Measurements from ENCODE around the gene ANKRD24.
"Not testable (repeated sequence)": the region's sequence is repeated elsewhere in the genome, so short reads cannot be mapped to it uniquely, and the experiment has no call there.

ANKRD24 gene

GRCh38 chr19:4154571-4155312 lies 27.7 kb upstream of the ANKRD24 start:
- POLR2A ChIA-PET, result no interaction called here
- H3K4me3 ChIP-seq (ENCODE audit: low read depth, low read length), result no peak overlapping the region
- CTCF ChIA-PET, result interaction anchor here (0.7 to 3.3 kb wide), 2 partner anchors 15 to 52 kb away, joined by 4 to 34 read pairs; no protein-coding TSS in a partner anchor
- no peak for TF ChIP-seq CTCF (IDR thresholded peaks at IDR 0.05; ENCODE audit: insufficient read depth, low read length, missing control alignments)
- no peak for DNase-seq (ENCODE audit: low read depth, low spot score)

GRCh38 chr19:4157164-4157563 lies 25.3 kb upstream of the ANKRD24 start:
- POLR2A ChIA-PET, result no interaction called here
- DNase-seq (ENCODE audit: low read depth, low spot score), result no peak
- TF ChIP-seq CTCF (IDR thresholded peaks at IDR 0.05; ENCODE audit: insufficient read depth, low read length, missing control alignments), result no peak
- CTCF ChIA-PET, result interaction anchor here (1.1 to 2.9 kb wide), 2 partner anchors 9 to 17 kb away, joined by 3 to 13 read pairs; no protein-coding TSS in a partner anchor
- no peak overlapping the region for H3K4me3 ChIP-seq (ENCODE audit: low read depth, low read length)

GRCh38 chr19:4157971-4158370 lies 24.5 kb upstream of the ANKRD24 start:
- DNase-seq (ENCODE audit: low read depth, low spot score); POLR2A ChIA-PET; H3K4me3 ChIP-seq (ENCODE audit: low read depth, low read length): not testable (repeated sequence)
- CTCF ChIA-PET, result interaction anchor here (1.1 to 2.9 kb wide), 2 partner anchors 9 to 18 kb away, joined by 3 to 13 read pairs; no protein-coding TSS in a partner anchor

GRCh38 chr19:4161415-4162077 lies 20.9 kb upstream of the ANKRD24 start:
- ChIA-PET CTCF (interaction anchor here (2.5 kb wide), 1 partner anchor 22 kb away, joined by 14 read pairs; no protein-coding TSS in a partner anchor), POLR2A (no interaction called here)
- TF ChIP-seq CTCF (IDR thresholded peaks at IDR 0.05; ENCODE audit: insufficient read depth, low read length, missing control alignments), result no peak
- no peak overlapping the region for H3K4me3 ChIP-seq (ENCODE audit: low read depth, low read length)
- no peak for DNase-seq (ENCODE audit: low read depth, low spot score)

- no peak overlapping the region for H3K4me3 ChIP-seq (ENCODE audit: low read depth, low read length)
- ChIA-PET POLR2A (no interaction called here), CTCF (interaction anchor here (1.0 to 2.2 kb wide), 2 partner anchors 24 to 25 kb away, joined by 3 to 6 read pairs; no protein-coding TSS in a partner anchor)
- no peak for DNase-seq (ENCODE audit: low read depth, low spot score)
- TF ChIP-seq CTCF (IDR thresholded peaks at IDR 0.05; ENCODE audit: insufficient read depth, low read length, missing control alignments), result no peak
Observed at GRCh38 chr19:4164262-4164661, 18.2 kb upstream of the ANKRD24 start.

GRCh38 chr19:4171676-4172075 lies 10.8 kb upstream of the ANKRD24 start:
- CTCF ChIA-PET, result interaction anchor here (1.2 kb wide), 1 partner anchor 31 kb away, joined by 3 read pairs; no protein-coding TSS in a partner anchor
- TF ChIP-seq CTCF (IDR thresholded peaks at IDR 0.05; ENCODE audit: insufficient read depth, low read length, missing control alignments), result no peak
- no peak for DNase-seq (ENCODE audit: low read depth, low spot score)
- POLR2A ChIA-PET, result no interaction called here
- no peak overlapping the region for H3K4me3 ChIP-seq (ENCODE audit: low read depth, low read length)
